Transverse colon (tissue), 4 donors: Measurements from ENCODE around the gene MDN1. TPM values are rescaled to one million over a fixed set of nuclear protein-coding genes. Genes with fewer than 3 reads are reported as not detected.

Experiments used
- DNase-seq: peaks from one replicate; pipeline ENCODE4 v3.0.0-alpha.2; 2019
- H3K27ac ChIP-seq, 4 donors: fragments of 200-600 bp; sonication (generic); 2 replicates each; pipeline ENCODE4 v1.5.1; 2016 to 2018; ENCODE audit warnings: inconsistent platforms in 4 of 4
- H3K27me3 ChIP-seq: fragments of 200-600 bp; sonication (generic); 2 replicates; pipeline ENCODE4 v1.5.1; 2017; ENCODE audit warnings: inconsistent platforms
- H3K36me3 ChIP-seq, 4 donors: fragments of 200-600 bp; sonication (generic); 2 replicates each; pipeline ENCODE4 v1.5.1; 2017 to 2019; ENCODE audit warnings: inconsistent platforms in 4 of 4
- H3K4me1 ChIP-seq, 4 donors: fragments of 200-600 bp; sonication (generic); 2 replicates each; pipeline ENCODE4 v1.5.1; 2017 to 2020; ENCODE audit warnings: inconsistent platforms in 4 of 4
- H3K4me3 ChIP-seq, 4 donors: fragments of 200-600 bp; sonication (generic); 1 replicate in 1 of 4; 2 replicates in 3 of 4; pipeline versions ENCODE4 v1.5.1 to v1.6.1; 2017 to 2019; ENCODE audit warnings: inconsistent platforms in 4 of 4
- H3K9me3 ChIP-seq, 2 donors: fragments of 200-600 bp; sonication (generic); 2 replicates each; pipeline ENCODE4 v1.5.1; 2017 to 2019; ENCODE audit warnings: inconsistent platforms in 2 of 2
- CTCF ChIP-seq, 5 experiments: fragments of 200-600 bp in 3 of 5; fragments of 450-650 bp in 2 of 5; sonication (generic) in 3 of 5; IDR thresholded peaks; 1 replicate in 2 of 5; 2 replicates in 3 of 5; pipeline ENCODE4 v1.5.1; 2016 to 2017; ENCODE audit warnings: antibody characterized with exemption in 5 of 5, inconsistent platforms in 3 of 5, mild to moderate bottlenecking in 2 of 5, moderate library complexity in 1 of 5
- EP300 ChIP-seq: sonication (generic); formaldehyde crosslinking; IDR thresholded peaks from one replicate; pipeline ENCODE4 v1.6.1; 2017; ENCODE audit warnings: antibody characterized with exemption, low read depth
- POLR2A ChIP-seq: fragments of 450-650 bp; IDR thresholded peaks from one replicate; pipeline ENCODE4 v1.6.1; 2016; ENCODE audit warnings: antibody characterized with exemption, mild to moderate bottlenecking, moderate library complexity
- POLR2AphosphoS5 ChIP-seq, 3 donors: sonication (generic); formaldehyde crosslinking; IDR thresholded peaks; one replicate each; pipeline ENCODE4 v1.6.1; 2016; ENCODE audit warnings: antibody characterized with exemption in 3 of 3
- WGBS, 2 donors: methylation state at CpG; one replicate each; pipeline ENCODE4 v1.1.5; 2018; ENCODE audit warnings: low coverage in 1 of 2; 5-methylcytosine and 5-hydroxymethylcytosine counted together
- in situ Hi-C, 4 donors: fragments of 200-750 bp; cut with MboI; loops; one replicate each; pipeline versions ENCODE4 v1.15.0 to v1.15.1; 2017; ENCODE audit warnings: low sequenced_read_pairs in 3 of 4, low pct_ligation_motif_present in 1 of 4, low pct_unique_long_range_greater_than_20kb in 1 of 4
- intact Hi-C: fragments of 100-400 bp; cut with DNase I; formaldehyde crosslinking; loops from one replicate; pipeline ENCODE4 v1.15.1; 2023; ENCODE audit warnings: low total_unique reads
- total RNA-seq, 4 donors: library from RNA; depleted of rRNA; stranded (reverse); fragments of >200 nt; gene quantifications; one replicate each; pipeline ENCODE4 v1.1.0, GENCODE V29; 2016

MDN1 gene
- total RNA-seq, 4 donors from 2014 or later = 16.8 to 30.8 (median 24.0) TPM

- 33 to 71% methylated on average over 1 of the region's 1 CpG for WGBS, 2 donors
- Histone ChIP-seq H3K4me1 (no peaks in the 10 kb centered on the region), H3K36me3 (peaks cover 0 to 49% (median 24%) of the 10 kb centered on the region in 4 donors), H3K9me3 (no peaks in the 10 kb centered on the region), H3K27me3 (no peaks in the 10 kb centered on the region), H3K27ac (no peak overlapping the region), H3K4me3 (no peak overlapping the region)
- intact Hi-C loops (no loop called here), in situ Hi-C loops (no loop called here)
- no peak for DNase-seq
- no peak for TF ChIP-seq POLR2A
These were observed 89.8 kb downstream of the MDN1 start for GRCh38 chr6:89729818-89730217.

GRCh38 chr6:89727501-89727900 is 92.1 kb downstream of the MDN1 start:
- intact Hi-C loops = no loop called here
- Histone ChIP-seq H3K27me3 (no peaks in the 10 kb centered on the region), H3K36me3 (peaks cover 0 to 57% (median 22%) of the 10 kb centered on the region in 4 donors), H3K27ac (no peak overlapping the region), H3K4me3 (no peak overlapping the region), H3K9me3 (no peaks in the 10 kb centered on the region), H3K4me1 (no peaks in the 10 kb centered on the region)
- no peak for DNase-seq
- WGBS, 2 donors = 68 to 90% methylated on average over 5 to 7 of the region's 7 CpGs
- in situ Hi-C loops = no loop called here
- TF ChIP-seq CTCF (IDR thresholded peaks at IDR 0.05) = no peak

GRCh38 chr6:89724981-89725380 is 94.6 kb downstream of the MDN1 start:
- Histone ChIP-seq H3K4me1 (no peaks in the 10 kb centered on the region), H3K4me3 (no peak overlapping the region), H3K36me3 (peaks cover 0 to 52% (median 24%) of the 10 kb centered on the region in 4 donors), H3K27ac (no peak overlapping the region), H3K9me3 (no peaks in the 10 kb centered on the region), H3K27me3 (no peaks in the 10 kb centered on the region)
- no peak for DNase-seq
- intact Hi-C loops = no loop called here
- 94 to 97% methylated on average over 3 of the region's 3 CpGs for WGBS, 2 donors
- TF ChIP-seq CTCF (IDR thresholded peaks at IDR 0.05) = no peak
- TF ChIP-seq EP300 = no peak
- no peak for TF ChIP-seq POLR2A
- TF ChIP-seq POLR2AphosphoS5 (IDR thresholded peaks at IDR 0.05) = no peak
- in situ Hi-C loops = no loop called here

- TF ChIP-seq POLR2AphosphoS5 (IDR thresholded peaks at IDR 0.05) (no peak), EP300 (no peak), POLR2A (no peak), CTCF (IDR thresholded peaks at IDR 0.05) (no peak)
- Histone ChIP-seq H3K36me3 (peaks cover 0 to 50% (median 23%) of the 10 kb centered on the region in 4 donors), H3K9me3 (no peaks in the 10 kb centered on the region), H3K4me1 (no peaks in the 10 kb centered on the region), H3K4me3 (no peak overlapping the region), H3K27ac (no peak overlapping the region), H3K27me3 (no peaks in the 10 kb centered on the region)
- 97 to 100% methylated on average over 2 of the region's 2 CpGs for WGBS, 2 donors
- intact Hi-C loops = no loop called here
- DNase-seq = no peak
- in situ Hi-C loops = no loop called here
These were observed 96.5 kb downstream of the MDN1 start for GRCh38 chr6:89723046-89723445.

- in situ Hi-C loops = no loop called here
- TF ChIP-seq POLR2A = no peak
- TF ChIP-seq EP300 = no peak
- TF ChIP-seq CTCF (IDR thresholded peaks at IDR 0.05) = no peak
- no peak for TF ChIP-seq POLR2AphosphoS5 (IDR thresholded peaks at IDR 0.05)
- Histone ChIP-seq H3K27ac (no peak overlapping the region), H3K36me3 (peaks cover 0 to 72% (median 20%) of the 10 kb centered on the region in 4 donors), H3K27me3 (no peaks in the 10 kb centered on the region), H3K9me3 (no peaks in the 10 kb centered on the region), H3K4me1 (no peaks in the 10 kb centered on the region), H3K4me3 (no peak overlapping the region)
- no peak for DNase-seq
- intact Hi-C loops = no loop called here
- WGBS, 2 donors = 88 to 94% methylated on average over 1 to 3 of the region's 3 CpGs
These were observed 103.1 kb downstream of the MDN1 start for GRCh38 chr6:89716532-89716931.
